Muscle of leg (tissue), 11 donors: Measurements from ENCODE around the gene FYN. TPM values are rescaled to one million over a fixed set of nuclear protein-coding genes. Genes with fewer than 3 reads are reported as not detected.

ENCODE experiments used
- DNase-seq: peaks from one replicate; pipeline ENCODE4 v3.0.0; 2013
- H3K27ac ChIP-seq: one replicate; pipeline ENCODE4 v1.5.1; 2013; ENCODE audit warnings: mild to moderate bottlenecking, low read length, control low read depth
- H3K27me3 ChIP-seq: one replicate; pipeline ENCODE4 v1.6.1; 2013; ENCODE audit warnings: low read length; ENCODE audit not compliant: control insufficient read depth, insufficient read depth
- H3K36me3 ChIP-seq: one replicate; pipeline ENCODE4 v1.6.1; 2013; ENCODE audit warnings: low read length; ENCODE audit not compliant: control insufficient read depth, insufficient read depth
- H3K4me1 ChIP-seq: one replicate; pipeline ENCODE4 v1.6.1; 2013; ENCODE audit warnings: low read length; ENCODE audit not compliant: control insufficient read depth, insufficient read depth
- H3K4me3 ChIP-seq: one replicate; pipeline ENCODE4 v1.5.1; 2013; ENCODE audit warnings: low read length, control low read depth
- H3K9me3 ChIP-seq: replicated peaks from 2 replicates; pipeline ENCODE4 v1.6.1; 2013; ENCODE audit warnings: low read depth, low read length; ENCODE audit not compliant: control insufficient read depth
- WGBS: methylation state at CpG from one replicate; pipeline ENCODE4 v1.1.5; 2013; ENCODE audit warnings: missing lambda C conversion rate; ENCODE audit not compliant: insufficient coverage; 5-methylcytosine and 5-hydroxymethylcytosine counted together
- polyA plus RNA-seq, 8 donors: library from polyadenylated mRNA; unstranded; fragments of 120-200 nt; gene quantifications; one replicate each; pipeline versions ENCODE4 v1.2.1 to v1.2.3, GENCODE V29; 2013; ENCODE audit warnings: inconsistent platforms in 1 of 8, low replicate concordance in 1 of 8; ENCODE audit not compliant: insufficient read length in 8 of 8, insufficient read depth in 1 of 8
- total RNA-seq: library from RNA; stranded (reverse); fragments of 120-200 nt; gene quantifications from one replicate; pipeline ENCODE4 v1.2.4, GENCODE V29; 2013

The FYN gene
- total and polyA plus RNA-seq, 9 donors, result 97.1 to 181 (median 152) TPM

DNA sequence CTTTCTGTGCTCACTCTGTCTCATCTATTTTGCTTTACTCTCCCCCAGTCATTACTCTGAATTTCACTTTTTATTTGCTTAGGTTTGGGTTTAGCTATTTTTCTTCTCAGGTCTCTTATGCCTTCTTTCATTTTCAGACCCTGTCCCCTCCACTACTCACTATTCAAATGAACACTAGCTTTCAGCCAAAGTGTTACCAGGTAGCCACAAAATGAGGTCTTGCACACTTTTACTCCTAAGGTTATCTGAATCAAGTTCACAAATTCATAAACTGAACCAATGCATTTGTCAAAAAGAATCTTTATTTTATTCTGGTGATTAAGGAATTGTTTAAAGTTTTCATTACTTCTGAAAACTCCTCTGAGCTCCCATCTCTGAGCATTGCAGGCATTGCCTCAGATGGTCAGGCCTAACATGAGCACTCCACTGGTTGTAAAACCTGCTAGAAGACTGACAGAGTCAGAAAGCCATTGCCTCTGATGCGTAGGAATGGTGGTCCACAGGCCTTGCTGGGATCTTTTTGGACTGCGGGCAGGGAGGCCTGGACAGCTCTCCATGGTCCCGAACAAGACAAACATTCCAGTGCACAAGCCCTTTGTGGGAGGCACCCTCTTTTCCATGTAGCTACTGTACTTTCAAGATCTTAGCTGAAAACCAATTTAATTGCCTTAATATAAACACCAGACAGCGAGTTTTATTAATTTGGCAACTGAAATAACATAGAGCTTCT, 48.5 kb downstream of the FYN start:
- peaks cover 21% of the 10 kb centered on the region for H3K4me1 ChIP-seq
- H3K9me3 ChIP-seq, result no peaks in the 10 kb centered on the region
- peaks cover 10% of the 10 kb centered on the region for H3K36me3 ChIP-seq
- 80% methylated on average over 2 of the region's 4 CpGs for WGBS
- no peak overlapping the region for H3K4me3 ChIP-seq
- no peak for DNase-seq
- H3K27me3 ChIP-seq, result no peaks in the 10 kb centered on the region
- H3K27ac ChIP-seq, result no peak overlapping the region

DNA sequence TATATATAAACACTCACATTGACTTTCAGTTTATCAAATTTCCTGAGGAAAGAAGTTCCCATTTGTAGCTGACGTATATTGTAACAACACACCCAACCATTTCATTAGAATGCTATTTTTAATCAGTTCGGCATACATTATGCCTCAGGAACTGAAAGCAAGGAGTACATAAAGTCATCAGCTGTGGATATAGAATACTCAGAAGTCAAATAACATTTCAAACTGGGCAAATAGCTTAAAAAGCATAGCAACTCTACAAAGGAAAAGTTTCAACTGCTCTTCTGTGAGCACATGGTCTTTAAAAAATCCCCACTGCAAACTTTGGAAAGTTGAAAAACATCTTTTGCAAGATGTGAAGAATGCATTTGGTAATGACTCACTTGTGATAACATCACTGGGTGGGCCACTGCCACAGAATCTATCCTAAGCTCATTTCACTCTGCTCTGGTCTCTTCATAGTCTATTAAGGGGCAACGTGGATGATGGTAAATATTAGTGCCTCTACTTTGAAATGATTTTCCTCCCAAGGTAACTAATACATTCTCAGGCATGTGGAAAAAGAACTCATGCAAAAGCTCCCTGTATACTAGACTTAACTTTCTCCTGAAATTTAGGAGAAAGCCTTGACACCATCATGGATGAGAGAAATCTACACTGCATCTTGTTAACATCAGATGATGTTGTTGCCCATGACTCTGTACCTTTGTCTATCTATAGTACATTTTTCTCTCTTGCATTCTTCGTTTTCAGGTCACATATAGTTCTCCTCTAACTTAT, 49.2 kb downstream of the FYN start:
- WGBS, result no CpG with 5 or more reads among the region's 4 CpGs
- no peaks in the 10 kb centered on the region for H3K9me3 ChIP-seq
- H3K36me3 ChIP-seq, result peaks cover 10% of the 10 kb centered on the region
- no peak overlapping the region for H3K4me3 ChIP-seq
- H3K27ac ChIP-seq, result peak overlapping the region; percentile 65
- peaks cover 17% of the 10 kb centered on the region for H3K4me1 ChIP-seq
- peak; percentile 71 for DNase-seq
- no peaks in the 10 kb centered on the region for H3K27me3 ChIP-seq

DNA sequence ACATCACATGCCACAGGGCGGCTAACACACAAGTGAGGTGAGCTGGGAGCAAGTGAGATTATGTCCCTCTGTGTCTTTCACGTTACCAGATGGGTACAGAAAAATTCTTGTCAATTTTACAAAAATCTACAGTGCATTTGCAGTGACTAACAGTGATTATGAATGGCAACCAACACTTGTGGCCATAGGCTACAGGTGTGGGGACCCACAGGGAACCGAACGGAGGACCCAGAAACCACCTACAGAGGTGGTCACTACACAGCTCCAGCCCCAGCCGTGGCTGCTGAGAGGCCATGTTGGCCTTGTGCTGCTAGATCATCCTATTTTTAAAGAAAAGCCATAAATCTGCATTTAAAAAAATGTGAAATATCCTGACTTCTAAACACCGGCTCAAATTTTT, 50.2 kb downstream of the FYN start:
- no peak for DNase-seq
- H3K36me3 ChIP-seq, result peaks cover 16% of the 10 kb centered on the region
- peaks cover 27% of the 10 kb centered on the region for H3K4me1 ChIP-seq
- no peaks in the 10 kb centered on the region for H3K9me3 ChIP-seq
- H3K4me3 ChIP-seq, result no peak overlapping the region
- no peaks in the 10 kb centered on the region for H3K27me3 ChIP-seq
- peak overlapping the region; percentile 65 for H3K27ac ChIP-seq
- 86% methylated on average over 5 of the region's 6 CpGs for WGBS

DNA sequence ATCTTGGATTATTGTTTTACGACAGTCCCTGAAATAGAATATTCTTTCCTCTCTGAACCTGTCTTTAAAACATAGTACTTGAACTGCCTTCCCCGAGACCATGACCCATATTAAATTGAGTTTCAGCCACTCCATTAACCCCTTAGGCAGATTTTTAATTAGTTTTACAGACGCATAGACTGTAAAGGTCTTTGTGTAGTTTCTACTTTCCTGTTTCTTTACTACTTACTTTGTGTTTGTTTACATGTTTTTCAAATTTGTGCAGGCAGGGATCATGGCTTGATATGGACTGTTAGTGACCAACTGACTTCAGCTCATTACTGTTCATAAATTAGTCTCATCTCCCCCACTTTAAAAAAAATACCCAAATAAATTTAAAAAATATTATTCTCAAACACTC, 53.8 kb downstream of the FYN start:
- no peak overlapping the region for H3K4me3 ChIP-seq
- no peak for DNase-seq
- no CpG with 5 or more reads among the region's 3 CpGs for WGBS
- peaks cover 23% of the 10 kb centered on the region for H3K4me1 ChIP-seq
- no peak overlapping the region for H3K27ac ChIP-seq
- H3K27me3 ChIP-seq, result no peaks in the 10 kb centered on the region
- no peaks in the 10 kb centered on the region for H3K9me3 ChIP-seq
- H3K36me3 ChIP-seq, result peaks cover 9% of the 10 kb centered on the region

DNA sequence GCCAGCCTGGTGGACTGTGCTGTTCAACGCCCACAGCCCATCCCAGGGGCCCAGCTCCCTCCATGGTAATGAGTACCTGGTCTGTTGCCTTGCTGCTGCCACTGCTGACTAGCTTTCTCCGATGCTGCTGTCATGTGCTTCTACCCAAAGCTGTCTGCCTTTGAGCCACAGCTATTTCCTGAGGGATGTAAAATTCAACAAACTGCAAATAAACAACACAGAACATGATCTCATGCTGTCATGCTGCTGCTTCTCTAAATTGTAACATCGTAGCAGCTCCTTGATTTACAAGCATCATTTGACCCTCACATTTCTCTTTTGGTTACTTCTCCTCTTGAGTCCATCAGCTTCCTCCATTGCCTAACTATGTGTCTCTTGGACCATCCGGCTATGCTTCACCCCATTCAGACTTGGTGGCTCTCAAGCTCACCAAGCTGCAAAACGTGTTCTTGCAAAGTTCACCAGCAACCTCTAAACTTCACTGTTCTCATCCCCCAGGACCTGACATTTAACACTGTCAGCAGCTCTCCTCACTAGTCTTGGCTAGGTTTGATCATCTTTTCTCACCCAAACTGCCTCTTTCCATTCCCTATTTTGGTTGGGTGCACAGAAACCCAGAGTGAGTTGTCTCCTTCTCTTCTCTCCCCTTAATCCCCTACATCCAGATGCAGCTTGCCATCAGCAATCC, 54.6 kb downstream of the FYN start:
- H3K36me3 ChIP-seq, result peaks cover 12% of the 10 kb centered on the region
- H3K9me3 ChIP-seq, result no peaks in the 10 kb centered on the region
- H3K27me3 ChIP-seq, result no peaks in the 10 kb centered on the region
- no peak for DNase-seq
- WGBS, result 45% methylated on average over 4 of the region's 5 CpGs
- H3K4me1 ChIP-seq, result peaks cover 26% of the 10 kb centered on the region
- H3K27ac ChIP-seq, result peak overlapping the region; percentile 59
- H3K4me3 ChIP-seq, result no peak overlapping the region

DNA sequence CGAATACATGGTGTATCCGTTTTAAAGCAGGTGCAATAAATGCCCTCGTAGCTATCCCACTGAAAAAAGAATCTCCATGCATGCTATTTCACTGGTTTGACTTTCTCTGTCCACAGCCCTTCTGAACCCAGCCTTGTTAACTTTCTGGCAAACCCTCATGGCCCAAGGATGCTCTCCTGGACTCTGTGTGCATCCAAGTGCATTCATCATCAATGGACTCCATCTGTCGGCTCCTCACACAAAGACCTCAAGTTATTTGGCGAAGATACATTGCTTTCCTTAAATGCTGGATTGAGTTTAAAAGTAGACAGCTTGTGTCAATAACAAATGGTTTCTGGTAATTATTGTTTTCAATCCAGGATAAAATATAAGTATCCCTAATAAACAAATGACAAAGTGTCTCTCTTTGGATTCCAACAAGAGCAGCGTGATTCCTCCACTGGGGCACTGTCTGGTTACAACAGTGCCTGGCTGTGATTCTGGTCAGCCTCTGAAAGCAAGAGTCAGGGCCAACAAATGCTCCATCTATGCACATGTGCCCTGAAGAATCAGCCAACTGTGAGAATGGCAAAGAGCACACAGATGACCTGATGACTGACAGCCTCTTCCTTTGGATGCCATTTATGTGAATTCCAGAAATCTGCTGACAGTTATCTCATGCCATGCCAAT, 55.7 kb downstream of the FYN start:
- Histone ChIP-seq H3K9me3 (no peaks in the 10 kb centered on the region), H3K4me3 (no peak overlapping the region), H3K4me1 (peaks cover 19% of the 10 kb centered on the region), H3K36me3 (peaks cover 16% of the 10 kb centered on the region), H3K27me3 (no peaks in the 10 kb centered on the region), H3K27ac (no peak overlapping the region)
- DNase-seq, result peak; percentile 86
- 57% methylated on average over 4 of the region's 6 CpGs for WGBS

DNA sequence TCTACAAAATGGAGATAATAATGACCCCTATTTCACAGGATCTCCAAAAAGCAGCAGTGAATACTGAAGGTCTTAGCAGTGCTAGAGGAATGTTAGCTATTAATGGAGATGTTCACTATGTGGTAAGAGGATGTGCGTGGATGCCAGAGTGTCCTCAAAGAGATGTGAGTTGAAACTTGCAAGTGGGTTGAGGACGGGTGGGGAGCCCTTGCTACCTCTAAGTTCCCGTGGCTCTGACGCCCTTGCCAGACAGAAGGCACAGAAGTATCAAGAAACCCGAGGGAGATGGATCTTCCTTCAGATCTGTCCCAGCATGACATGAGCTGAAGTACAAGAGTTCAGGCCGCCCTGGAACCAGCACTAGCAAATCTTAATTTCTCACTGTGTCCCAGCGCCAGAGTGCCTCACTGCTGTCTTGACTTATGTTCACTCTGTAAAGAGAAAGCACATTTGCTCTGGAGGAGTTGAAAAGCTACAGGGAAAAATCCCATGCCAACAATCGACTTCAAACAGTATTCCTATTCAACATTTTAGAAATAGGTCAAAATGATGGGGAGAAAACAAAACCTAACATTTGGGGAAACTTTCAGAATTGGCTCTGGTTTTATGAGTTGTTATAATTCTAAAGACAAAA, 59.5 kb downstream of the FYN start:
- H3K9me3 ChIP-seq, result no peaks in the 10 kb centered on the region
- H3K4me1 ChIP-seq, result peaks cover 29% of the 10 kb centered on the region
- no peak overlapping the region for H3K27ac ChIP-seq
- peaks cover 24% of the 10 kb centered on the region for H3K36me3 ChIP-seq
- H3K4me3 ChIP-seq, result no peak overlapping the region
- DNase-seq, result peak; percentile 57
- 94% methylated on average over 5 of the region's 8 CpGs for WGBS
- no peaks in the 10 kb centered on the region for H3K27me3 ChIP-seq

DNA sequence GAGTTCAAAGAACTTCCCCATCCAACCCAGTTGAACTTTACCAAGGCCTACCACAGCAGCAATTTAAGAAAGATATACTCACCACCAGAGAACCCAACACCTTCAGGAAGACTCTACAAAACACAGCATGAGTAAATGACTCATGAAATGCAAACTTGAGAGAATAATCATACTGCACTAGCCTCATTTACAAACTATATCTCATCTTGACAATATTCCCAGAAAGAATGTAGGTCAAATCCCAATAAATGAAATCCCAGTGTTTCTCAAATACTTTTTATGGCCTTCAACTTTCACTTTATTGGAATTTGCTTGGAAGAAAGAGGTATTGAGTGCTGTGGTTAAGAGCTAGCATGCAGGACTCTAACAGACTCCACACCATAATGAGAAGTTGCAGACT, 60.0 kb downstream of the FYN start:
- Histone ChIP-seq H3K36me3 (peaks cover 24% of the 10 kb centered on the region), H3K4me1 (peaks cover 24% of the 10 kb centered on the region), H3K9me3 (no peaks in the 10 kb centered on the region), H3K4me3 (no peak overlapping the region), H3K27me3 (no peaks in the 10 kb centered on the region), H3K27ac (no peak overlapping the region)
- no peak for DNase-seq

DNA sequence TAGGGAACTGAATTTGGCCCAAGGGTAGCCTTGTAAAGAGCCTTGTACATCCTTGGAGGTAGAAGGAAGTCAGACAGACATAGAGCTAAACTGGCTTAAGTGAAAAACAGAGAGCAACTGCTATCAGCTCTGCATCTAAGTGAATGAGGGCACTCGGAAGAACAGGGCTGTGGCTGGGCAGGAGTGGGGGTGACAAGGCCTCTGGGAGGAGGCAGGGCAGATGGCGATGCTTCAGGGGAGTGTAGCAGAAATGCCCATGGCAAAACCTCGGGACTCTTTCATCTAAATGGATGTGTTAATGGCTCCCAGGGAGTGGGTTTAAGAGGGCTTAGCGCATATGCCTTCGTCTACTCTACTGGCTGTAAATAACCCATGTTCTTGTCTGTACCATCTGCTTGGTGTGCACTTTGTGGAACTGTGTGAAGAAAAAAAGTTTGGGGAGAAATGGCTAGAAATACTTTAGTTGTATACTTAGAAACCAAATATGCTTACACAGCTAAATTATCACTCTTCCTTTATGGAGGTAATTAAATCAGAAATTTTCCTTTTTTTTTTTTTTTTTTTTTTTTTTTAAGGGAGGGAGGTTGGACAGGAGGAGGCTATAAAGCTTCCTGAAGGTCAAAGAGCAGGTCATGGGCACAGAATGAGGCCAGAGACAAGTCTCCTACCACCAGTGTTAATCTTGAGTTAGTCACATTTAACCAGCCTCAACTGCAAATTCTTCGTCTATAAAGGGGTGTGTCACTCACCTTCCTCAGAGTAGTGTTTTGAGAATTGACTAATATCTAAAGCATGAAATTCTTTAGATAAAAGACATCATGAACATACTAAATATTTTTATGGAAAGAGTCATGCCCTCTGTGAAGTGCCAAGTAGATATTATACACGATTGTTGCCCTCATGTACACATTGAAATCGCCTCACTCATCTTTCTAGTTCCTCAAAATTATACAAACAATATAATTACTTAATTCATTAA, 60.9 kb downstream of the FYN start:
- DNase-seq, result no peak
- Histone ChIP-seq H3K9me3 (no peaks in the 10 kb centered on the region), H3K36me3 (peaks cover 25% of the 10 kb centered on the region), H3K4me3 (no peak overlapping the region), H3K27ac (no peak overlapping the region), H3K27me3 (no peaks in the 10 kb centered on the region), H3K4me1 (peaks cover 18% of the 10 kb centered on the region)
- WGBS, result 54% methylated on average over 3 of the region's 8 CpGs
